H4 (cell line): ENCODE results near the gene HMCN2. TPM values are rescaled to one million over a fixed set of nuclear protein-coding genes. Genes with fewer than 3 reads are reported as not detected.

Experiments
- DNase-seq: peaks from one replicate; pipeline ENCODE4 v3.0.0-alpha.2; 2015; ENCODE audit warnings: low spot score
- total RNA-seq: library from RNA; depleted of rRNA; stranded (reverse); fragments of >200 nt; shearing (Covaris generic); gene quantifications from 2 replicates; pipeline ENCODE4 v1.2.3, GENCODE V29; 2014

Gene HMCN2
- total RNA-seq, 1 experiment from 2014 or later = 0.10 TPM

DNA sequence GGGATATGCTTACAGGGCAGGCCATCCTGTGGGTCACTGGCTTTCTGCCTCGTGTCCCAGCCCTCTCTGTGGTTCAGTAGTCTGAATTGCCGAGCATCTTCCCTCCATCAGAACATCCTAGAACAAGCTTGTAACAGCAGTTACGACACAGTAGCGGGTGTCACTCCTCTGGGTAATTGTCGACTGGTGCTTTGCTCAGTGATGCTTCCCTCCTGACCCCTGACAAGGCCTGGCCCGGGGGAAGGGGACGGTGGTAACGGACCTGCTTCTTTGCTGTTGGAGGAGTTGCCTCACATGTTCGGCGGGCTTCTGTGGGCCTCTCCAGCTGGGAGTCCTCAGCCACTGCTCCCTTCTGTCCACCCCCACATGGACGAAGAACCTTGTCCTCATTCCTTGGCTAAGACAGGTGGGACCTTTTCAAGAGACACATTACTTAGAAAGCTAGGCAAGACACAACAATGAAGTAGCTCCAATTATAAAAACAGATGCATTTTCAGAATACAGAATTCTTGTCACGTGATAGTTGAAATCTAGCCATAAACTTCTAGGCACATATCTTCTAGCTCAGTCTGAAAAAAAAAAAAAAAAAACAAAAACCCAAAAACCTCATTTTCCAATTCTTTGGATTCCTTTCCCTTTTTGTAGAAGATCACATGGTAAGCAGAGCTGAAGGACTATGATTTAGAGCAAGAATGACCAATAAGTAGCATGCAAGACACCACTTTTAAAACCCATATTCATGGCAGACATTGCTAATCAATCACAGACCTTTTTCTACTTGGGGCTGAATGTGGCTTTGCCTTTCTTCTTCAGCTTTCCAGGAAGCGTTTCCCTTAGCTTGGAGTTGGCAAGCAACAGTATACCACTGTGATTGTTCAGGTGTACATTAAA lies 25.0 kb downstream of the HMCN2 start:
- DNase-seq = no peak

DNA sequence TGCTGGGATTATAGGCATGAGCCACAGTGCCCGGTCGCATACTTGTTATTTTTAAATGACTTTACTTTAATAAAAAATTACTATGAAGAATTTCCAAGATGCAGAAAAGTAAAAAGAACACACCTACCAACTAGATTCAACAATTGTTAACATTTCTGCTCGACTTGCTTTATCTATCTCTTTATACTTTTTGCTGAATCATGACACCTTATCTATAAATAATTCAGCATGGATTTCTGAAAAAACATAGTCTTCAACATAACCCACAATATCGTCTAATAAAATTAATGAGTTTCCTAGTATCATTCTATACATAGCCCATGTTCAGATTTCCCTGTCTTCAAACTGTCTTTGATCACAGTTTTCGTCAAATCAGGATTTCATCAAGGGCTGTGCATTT lies 25.9 kb downstream of the HMCN2 start:
- DNase-seq = no peak

DNA sequence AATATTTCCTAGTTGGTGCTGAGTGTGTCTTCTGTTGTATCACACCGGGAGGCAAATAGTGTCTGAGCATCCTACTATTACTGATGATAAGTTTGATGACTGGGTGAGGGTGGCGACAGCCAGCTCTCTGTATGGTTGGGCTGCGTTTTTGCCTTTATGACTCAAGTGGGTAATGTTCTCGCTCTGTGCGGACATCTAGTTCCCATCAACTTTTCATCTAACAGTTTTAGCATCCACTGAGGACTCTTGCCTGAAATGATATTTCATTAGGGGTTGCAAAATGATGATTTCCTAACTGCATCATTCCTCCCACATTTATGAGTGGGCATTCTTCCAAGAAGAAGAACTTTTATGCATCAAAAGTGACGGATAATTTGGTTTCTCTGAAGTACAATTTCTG lies 26.5 kb downstream of the HMCN2 start:
- DNase-seq = no peak

DNA sequence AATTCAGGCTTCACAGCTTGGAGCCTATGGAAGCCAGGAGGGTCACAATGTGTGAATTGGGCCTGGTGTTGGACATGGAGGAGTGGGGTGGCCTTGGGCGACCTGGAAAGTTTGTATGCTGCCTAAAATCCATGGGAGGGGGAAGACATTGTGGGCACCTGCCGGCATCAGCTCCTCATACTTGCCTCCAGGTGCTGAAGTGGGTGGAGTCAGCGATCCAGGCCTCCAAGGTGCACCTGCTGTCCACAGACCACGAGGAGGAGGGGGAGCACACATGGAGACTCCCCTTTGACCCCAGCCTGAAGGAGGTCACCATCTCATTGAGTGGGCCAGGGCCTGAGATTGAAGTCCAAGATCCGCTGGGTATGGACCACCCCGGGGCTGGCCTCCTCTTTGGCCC lies 29.1 kb downstream of the HMCN2 start:
- DNase-seq = no peak

DNA sequence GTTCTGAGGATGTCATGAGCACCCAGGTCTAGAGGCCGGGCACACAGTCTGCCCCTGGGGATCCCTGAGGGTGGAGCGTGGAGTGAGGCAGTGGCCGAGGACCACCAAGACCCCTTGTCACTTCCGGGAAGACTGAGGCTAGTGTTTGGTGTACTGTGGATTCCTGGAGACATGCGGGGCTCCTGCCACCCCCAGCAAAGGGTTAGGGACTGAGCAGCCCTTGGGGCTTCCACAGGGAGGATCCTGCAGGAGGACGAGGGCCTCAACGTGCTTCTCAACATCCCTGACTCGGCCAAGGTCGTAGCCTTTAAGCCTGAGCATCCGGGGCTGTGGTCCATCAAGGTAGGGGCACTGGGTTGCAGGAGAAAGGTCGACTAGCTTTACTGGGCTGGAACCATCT lies 29.9 kb downstream of the HMCN2 start:
- DNase-seq = no peak

DNA sequence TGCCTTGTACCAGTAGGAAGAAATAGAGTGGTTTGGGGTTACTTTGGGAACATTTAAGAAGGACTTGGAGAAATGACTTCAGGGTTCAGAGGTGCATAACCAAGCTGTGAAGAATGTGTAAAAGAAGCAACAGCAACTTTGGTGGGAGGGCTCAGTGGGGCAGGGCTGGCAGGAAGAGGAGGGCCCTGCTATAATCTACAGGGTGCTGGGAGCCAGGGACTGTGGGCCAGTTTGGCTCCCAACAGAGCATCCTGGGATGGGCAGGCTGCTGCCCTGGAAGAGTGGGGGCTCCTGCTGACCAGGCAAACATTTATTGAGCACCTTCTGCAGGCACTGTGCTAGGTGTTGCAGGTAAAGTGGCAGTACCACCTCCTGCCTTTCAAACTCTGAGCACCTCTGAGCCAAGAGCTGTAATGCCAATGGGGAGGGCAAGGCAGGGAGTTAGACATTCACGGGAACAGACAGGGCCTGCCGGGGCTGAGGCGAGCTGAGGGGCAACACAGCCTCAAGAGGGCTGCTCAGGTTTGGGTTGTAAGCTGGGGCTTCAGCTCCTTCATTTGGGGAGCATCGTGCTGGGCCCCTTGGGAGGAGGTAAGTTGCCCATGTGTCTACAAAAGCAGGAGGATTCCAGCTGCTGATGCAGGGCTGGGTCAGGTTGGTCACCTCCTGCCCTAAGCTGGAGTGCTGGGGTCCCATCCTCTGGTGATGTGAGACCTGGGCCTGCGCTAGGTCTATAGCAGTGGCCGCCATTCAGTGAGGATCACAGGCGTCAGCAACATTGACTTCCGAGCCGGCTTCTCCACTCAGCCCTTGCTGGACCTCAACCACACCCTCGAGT lies 30.6 kb downstream of the HMCN2 start:
- no peak for DNase-seq

DNA sequence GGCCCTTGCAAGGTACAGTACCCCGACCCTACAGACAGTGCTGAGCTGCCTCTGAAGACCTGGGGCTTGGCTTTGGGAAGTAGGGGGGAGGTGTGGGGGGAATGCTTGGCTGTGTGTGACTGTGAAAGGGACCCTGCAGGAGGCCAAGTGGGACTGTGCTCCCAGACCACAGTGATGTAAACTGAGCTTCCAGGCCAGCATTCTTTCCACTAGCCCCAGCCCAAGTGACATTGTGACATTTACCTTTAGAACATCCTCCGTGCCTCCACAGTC lies 31.2 kb downstream of the HMCN2 start:
- no peak for DNase-seq

DNA sequence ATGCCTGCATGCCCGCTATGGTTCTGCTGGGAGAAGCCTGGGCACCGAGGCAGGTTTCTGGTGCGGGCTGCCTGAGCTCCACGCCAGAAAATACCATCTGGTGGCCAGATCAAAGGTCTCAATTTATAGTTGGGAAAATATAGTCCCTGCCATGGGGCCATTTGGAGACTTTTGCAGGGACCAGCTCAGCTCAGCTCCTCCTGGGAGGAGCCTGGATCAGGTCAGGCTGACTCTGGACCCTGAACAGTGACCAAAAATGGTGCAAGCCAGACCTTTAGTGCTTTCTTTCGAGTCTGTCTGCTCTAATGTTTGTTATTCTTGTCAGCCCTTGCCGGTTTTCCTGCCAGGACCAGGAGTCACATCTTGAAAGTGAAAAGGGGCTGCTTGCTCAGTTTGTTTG lies 31.8 kb downstream of the HMCN2 start:
- DNase-seq = no peak

DNA sequence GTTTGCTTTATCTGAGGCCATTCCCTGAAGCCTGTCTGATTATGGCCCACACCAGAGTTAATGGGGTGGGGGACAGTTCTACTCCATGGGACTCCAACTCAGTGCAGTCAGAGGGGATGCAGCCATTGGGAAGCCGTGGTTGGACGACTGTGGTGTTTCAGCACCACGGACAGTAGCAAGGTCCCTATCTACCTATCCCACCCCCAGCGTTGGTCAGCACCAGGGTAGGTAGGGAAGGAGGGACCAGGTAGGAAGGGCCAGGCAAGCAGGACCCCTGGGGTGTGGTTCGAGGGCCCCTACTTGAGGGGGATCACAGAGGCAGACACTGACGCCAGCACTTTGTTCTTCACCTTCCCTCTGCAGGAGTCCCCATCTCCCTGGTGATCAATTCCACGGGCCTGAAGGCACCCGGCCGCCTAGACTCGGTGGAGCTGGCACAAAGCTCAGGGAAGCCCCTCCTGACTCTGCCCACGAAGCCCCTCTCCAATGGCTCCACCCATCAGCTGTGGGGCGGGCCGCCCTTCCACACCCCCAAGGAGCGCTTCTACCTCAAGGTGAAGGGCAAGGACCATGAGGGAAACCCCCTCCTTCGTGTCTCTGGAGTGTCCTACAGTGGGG lies 33.2 kb downstream of the HMCN2 start:
- DNase-seq = no peak

DNA sequence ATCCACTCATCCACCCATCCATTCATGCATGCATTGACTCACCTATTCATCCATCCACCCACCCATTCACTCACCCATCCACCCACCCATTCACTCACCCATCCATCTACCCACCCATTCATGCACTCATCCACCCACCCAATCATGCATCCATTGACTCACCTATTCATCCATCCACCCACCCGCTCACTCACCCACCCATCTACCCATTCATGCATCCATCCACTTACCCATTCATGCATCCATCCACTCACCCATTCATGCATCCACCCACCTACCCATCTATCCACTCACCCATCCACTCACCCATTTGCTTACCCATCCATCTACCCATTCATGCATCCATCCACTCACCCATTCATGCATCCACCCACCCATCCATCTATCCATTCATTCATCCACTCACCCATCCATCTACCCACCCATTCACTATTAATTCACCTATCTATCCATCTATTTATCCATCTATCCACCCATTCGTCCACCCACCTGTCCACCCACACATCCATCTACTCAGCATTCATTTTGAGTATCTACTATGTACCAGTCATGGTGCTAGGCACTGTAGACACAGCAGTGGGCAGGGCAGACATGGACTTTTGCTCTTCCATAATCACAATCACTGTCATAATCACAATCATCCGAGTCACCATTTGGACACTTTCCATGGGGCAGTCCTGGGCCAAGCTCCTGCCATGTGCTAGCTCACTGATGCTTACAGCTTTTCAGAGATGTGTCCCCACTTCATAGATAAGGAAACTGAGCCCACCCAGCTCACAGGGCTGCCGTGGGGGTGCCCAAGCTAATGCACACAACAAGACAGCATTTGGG lies 34.4 kb downstream of the HMCN2 start:
- DNase-seq = no peak

DNA sequence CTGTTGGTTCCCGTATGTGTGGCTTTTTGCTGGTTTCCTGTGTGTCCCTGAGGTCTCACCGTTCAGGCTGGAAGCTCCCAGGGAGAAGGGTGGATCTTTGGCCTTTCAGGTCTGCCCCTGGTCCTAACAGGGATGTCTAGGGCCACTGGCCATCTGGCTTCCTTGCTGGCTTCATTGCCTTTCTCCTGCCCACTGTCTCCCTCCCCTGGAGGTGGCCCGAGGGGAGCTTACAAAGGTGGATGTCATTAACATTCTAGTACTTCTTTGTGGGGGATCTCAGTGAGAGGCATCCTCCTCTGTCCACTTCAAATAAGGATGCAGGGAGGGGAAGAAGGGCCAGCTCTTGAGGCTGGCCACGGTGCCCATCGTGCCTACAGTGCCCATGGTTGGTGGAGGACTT lies 35.2 kb downstream of the HMCN2 start:
- no peak for DNase-seq

DNA sequence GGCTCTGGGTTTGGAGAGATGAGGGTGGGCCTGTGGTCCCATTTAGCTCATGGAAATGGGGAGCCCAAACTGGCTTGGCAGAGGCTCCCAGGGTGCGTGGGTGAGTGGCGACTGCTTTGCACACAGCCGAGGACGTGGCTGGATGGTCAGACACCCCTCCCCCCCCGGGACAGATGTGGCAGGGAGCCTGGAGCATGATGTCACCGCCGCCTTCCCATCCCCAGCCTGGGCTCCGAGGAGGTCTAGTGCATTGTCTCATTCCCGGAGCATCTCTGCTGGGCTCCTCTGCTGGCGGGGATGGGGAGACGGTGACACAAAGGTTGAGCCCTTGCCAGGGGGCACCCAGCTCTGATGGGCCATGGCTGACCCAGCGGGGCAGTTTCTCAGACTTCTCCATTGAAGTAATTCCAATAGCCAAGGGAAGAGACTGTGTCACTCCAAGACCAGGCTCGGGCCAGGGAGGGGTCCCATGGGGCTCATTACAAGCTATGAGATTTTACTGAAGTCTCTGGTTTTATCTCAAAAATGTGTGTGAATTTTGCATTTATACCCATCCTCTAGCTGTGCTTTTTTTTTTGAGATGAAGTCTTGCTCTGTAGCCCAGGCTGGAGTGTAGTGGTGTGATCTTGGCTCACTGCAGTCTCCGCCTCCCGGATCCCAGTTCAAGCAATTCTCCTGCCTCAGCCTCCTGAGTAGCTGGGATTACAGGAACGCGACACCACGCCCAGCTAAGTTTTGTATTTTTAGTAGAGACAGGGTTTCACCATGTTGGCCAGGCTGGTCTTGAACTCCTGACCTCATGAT lies 36.1 kb downstream of the HMCN2 start:
- no peak for DNase-seq

DNA sequence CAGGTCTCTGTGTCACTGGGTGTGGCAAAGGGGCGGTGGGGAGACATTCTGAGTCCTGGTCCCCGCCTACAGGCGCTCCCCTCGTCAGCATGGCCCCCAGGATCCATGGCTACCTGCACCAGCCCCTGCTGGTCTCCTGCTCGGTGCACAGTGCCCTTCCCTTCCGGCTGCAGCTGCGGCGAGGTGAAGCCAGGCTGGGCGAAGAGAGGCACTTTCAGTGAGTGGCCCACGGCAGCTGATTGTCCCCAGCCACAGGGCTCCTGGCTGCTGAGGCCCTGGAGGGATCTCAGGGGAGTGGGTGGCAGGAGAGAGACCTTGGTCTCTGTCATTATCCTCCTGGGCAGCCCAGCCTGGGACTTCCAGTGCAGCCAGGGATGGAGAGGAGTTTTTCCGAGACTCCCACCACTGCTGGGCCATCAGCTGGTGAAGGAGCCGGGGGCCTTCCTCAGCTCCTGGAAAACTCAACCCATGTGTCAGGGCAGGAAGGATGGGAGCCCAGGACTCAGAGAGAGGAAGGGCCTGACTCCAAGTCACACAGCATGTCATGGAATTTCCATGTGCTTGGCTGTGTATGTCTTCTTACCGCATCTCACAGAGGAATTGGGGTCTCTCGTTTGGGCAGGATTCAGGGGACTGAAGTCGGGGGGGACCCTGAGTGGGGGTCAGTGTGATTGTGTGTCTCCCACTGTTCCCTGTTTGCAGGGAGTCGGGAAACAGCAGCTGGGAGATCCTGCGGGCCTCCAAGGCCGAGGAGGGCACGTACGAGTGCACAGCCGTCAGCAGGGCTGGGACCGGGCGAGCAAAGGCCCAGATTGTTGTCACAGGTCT lies 37.4 kb downstream of the HMCN2 start:
- no peak for DNase-seq

DNA sequence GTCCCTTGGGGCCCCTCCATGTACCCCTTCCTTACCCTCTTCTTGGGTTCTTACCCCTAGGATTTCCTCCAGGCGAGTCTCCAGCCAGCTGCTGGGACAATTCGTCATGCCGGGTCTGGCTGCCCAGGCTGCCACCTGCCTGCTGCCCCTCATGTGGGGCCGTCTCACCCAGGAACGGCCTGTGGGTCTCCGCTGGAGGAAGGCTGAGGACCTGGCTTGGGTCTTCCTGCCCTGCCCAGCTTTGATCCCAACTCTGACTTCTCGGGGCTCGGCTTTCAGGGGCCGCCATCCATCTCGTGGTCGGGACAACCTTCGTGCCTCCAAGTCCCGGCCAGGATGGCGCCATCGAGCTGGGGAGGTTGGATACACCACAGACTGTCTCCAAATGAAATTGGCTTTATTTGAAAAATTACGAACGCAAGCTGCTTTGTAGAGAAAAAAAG lies 38.1 kb downstream of the HMCN2 start:
- DNase-seq = no peak

DNA sequence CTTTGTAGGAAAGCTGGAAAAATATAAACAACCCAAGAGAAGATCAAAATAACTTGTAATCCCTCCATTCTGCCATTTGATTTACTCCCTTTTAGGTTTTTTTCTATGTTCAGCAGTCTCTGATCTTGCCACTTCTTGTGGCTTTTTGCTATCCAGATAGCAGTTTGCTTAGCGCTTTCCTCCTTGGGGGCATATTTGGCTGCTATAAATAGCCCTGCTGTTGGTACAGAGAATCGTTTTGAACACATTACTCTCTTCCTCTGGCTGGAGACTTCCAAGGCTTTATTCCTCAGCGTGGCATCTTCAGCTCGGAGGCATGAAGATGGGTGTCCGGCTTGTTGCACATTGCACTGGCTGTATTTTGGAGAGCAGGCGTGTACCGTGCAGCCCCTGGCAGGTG lies 38.6 kb downstream of the HMCN2 start:
- no peak for DNase-seq

DNA sequence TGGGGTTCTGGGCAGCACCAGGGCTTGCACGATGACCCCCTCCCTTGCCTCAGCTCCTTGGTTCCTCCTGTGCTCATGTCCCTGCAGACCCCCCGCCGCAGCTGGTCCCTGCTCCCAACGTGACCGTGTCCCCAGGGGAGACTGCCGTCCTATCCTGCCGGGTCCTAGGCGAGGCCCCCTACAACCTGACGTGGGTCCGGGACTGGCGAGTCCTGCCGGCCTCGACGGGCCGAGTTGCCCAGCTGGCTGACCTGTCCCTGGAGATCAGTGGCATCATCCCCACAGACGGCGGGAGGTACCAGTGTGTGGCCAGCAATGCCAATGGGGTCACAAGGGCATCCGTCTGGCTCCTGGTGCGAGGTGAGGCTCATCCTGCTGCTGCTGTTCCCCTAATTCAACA lies 39.1 kb downstream of the HMCN2 start:
- DNase-seq = no peak

DNA sequence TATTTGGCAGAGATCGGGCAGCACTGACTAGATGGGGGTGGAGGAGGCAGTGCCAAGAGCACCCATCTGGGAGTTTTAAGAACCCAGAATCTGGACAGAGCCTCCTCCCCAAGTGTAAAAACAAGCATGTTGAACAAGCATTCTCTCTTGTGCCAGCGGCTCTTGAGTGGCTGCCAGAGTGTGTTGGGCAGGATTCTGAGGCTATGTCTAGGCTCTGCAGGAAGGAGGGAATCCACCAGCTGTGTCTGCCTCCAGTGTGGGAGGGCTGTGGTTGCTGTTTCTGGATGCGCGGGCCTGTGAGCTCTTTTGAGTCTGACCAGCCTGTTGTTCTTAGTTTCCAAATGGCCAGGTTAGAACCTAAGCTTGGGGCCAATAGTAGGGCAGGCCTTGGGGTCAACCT lies 39.8 kb downstream of the HMCN2 start:
- DNase-seq = no peak

DNA sequence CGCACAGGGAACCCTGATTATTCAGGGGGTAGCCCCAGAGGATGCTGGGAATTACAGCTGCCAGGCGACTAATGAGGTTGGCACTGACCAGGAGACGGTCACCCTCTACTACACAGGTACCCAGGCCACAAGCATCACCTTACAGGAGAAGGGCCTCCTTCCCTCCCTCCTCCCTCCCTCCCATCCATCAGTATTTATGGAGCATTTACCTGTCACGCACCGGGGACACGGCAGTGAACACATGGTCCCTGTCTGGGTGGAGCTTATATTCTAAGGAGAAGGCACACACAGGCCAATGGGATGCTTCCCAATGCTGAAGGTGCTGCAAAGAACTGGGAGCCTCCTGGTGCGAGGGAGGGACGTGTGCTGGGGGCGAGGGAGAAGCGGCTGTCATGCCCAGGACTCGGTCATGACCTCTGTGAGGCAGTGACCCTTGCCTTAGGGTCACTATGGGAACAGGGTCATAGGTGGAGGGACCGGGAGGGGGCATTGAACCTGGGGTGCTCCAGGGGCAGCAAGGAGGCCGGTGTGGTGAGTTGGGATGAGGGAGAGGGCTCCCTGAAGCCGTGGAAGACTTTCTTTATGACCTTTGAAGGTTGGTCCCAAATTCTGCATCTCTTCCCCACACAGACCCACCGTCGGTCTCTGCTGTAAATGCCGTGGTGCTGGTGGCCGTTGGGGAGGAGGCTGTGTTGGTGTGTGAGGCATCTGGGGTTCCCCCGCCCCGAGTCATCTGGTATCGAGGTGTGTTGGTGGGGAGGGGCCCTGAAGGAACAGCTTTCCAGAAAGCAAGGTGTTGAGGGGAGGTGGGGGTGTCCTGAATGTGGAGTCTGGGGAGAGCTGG lies 41.5 kb downstream of the HMCN2 start:
- no peak for DNase-seq

DNA sequence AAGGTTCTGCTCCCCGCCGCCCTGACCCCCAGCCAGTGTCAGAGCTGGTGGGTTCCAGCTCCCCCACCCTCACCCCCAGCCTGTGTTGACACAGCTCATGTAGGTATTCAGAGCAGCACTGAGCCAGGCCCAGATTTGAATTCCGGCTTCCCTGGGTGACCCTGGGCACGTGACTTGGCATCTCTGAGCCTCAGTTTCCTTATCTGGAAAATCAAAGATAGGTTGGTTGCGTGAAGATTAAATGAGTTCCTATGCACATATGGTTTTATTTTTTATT lies 42.0 kb downstream of the HMCN2 start:
- DNase-seq = no peak
